RWPE1 (cell line): ENCODE results near the gene PLEKHA7.

Experiments used
- CTCF ChIA-PET: fragments of 350-600 bp; sonication (Branson Sonifier 250); formaldehyde crosslinking; extraction: SDS; loops from one replicate; lab custom pipeline; 2021; lab: Yijun Ruan, JAX
- POLR2A ChIA-PET: fragments of 400-600 bp; formaldehyde crosslinking; extraction: SDS; loops from one replicate; lab custom pipeline; 2020; ENCODE audit warnings: antibody characterized with exemption; ENCODE audit not compliant: low non-redundant PET; lab: Yijun Ruan, JAX
- DNase-seq: peaks from one replicate; pipeline ENCODE4 v3.0.0; 2012; ENCODE audit warnings: low spot score
- H3K27ac ChIP-seq: fragments of 450-650 bp; 2 replicates; pipeline ENCODE4 v1.5.1; 2017
- CTCF ChIP-seq: fragments of 450-650 bp; conservative IDR thresholded peaks from 2 replicates; pipeline ENCODE4 v1.5.1; 2017; ENCODE audit warnings: low read depth, mild to moderate bottlenecking

The PLEKHA7 gene

GRCh38 chr11:16772141-16772512, 242.1 kb downstream of the PLEKHA7 start:
- H3K27ac ChIP-seq: no peak overlapping the region
- CTCF ChIA-PET: no interaction called here
- POLR2A ChIA-PET: no interaction called here
- no peak for DNase-seq
- no peak for TF ChIP-seq CTCF

GRCh38 chr11:16771350-16772140, 242.7 kb downstream of the PLEKHA7 start:
- CTCF ChIA-PET: no interaction called here
- POLR2A ChIA-PET: no interaction called here

GRCh38 chr11:16770016-16770415, 244.2 kb downstream of the PLEKHA7 start:
- no peak for TF ChIP-seq CTCF
- no peak for DNase-seq
- no peak overlapping the region for H3K27ac ChIP-seq
- POLR2A ChIA-PET: no interaction called here
- CTCF ChIA-PET: no interaction called here

More at GRCh38 chr11:16771350-16772140, 242.7 kb downstream of the PLEKHA7 start:
- no peak overlapping the region for H3K27ac ChIP-seq
- TF ChIP-seq CTCF: no peak
- no peak for DNase-seq

GRCh38 chr11:16769386-16769785, 244.8 kb downstream of the PLEKHA7 start:
- TF ChIP-seq CTCF: no peak
- POLR2A ChIA-PET: no interaction called here
- DNase-seq: no peak
- CTCF ChIA-PET: interaction anchor here (0.6 kb wide), 1 partner anchor 138 kb away, joined by 4 read pairs; no protein-coding TSS in a partner anchor
- no peak overlapping the region for H3K27ac ChIP-seq

- TF ChIP-seq CTCF: no peak
- POLR2A ChIA-PET: interaction anchor here (0.5 kb wide), 1 partner anchor 448 kb away, joined by 4 read pairs; no protein-coding TSS in a partner anchor
- CTCF ChIA-PET: interaction anchor here (0.6 kb wide), 1 partner anchor 587 kb away, joined by 3 read pairs; no protein-coding TSS in a partner anchor
- no peak for DNase-seq
- H3K27ac ChIP-seq: no peak overlapping the region
These were observed 246.3 kb downstream of the PLEKHA7 start for GRCh38 chr11:16767957-16768356.

GRCh38 chr11:16767137-16767536, 247.1 kb downstream of the PLEKHA7 start:
- no peak for TF ChIP-seq CTCF
- CTCF ChIA-PET: no interaction called here
- no peak overlapping the region for H3K27ac ChIP-seq
- DNase-seq: no peak
- POLR2A ChIA-PET: interaction anchor here (0.5 kb wide), 1 partner anchor 448 kb away, joined by 4 read pairs; no protein-coding TSS in a partner anchor
